ENCODE data around the gene GNG12. TPM values are rescaled to one million over a fixed set of nuclear protein-coding genes. Genes with fewer than 3 reads are reported as not detected.

Gene GNG12
- total and polyA plus RNA-seq, 9 of the 15 experiments (the other 6 are each of a cell fraction or from before 2014, with no cell fraction given): 2.6 to 6.0 (median 4.1) TPM

DNA sequence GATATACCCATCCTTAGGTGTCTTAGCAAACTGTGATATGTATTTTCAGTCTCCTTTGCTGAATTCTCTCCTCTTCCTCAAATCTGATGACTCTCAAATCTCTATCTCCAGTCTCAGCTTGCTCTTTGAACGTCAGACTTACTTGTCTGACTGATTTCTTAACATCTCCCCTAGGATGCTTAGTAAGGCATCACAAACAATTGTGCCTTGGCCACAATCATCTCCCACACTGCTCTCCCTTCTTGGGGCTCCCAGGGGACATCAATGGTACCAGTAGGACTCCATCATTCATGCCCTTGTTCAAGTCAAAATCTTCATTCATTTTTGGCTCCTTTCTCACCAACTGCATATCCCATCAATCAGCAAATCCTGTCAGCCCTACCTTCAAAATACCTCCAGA lies 42.0 kb downstream of the GNG12 start (continued):
- TF ChIP-seq FOXA3 (CRISPR knock-in tag; conservative IDR thresholded peaks at IDR 0.05 in 1 of 2, IDR thresholded peaks at IDR 0.05 in 1 of 2): no peak
- TF ChIP-seq TEAD2 (tag; IDR thresholded peaks at IDR 0.05): no peak
- TF ChIP-seq, protein P1, sequence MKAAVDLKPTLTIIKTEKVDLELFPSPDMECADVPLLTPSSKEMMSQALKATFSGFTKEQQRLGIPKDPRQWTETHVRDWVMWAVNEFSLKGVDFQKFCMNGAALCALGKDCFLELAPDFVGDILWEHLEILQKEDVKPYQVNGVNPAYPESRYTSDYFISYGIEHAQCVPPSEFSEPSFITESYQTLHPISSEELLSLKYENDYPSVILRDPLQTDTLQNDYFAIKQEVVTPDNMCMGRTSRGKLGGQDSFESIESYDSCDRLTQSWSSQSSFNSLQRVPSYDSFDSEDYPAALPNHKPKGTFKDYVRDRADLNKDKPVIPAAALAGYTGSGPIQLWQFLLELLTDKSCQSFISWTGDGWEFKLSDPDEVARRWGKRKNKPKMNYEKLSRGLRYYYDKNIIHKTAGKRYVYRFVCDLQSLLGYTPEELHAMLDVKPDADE (conservative IDR thresholded peaks at IDR 0.05; ENCODE audit: control insufficient read depth, low read depth, low read length): no peak

DNA sequence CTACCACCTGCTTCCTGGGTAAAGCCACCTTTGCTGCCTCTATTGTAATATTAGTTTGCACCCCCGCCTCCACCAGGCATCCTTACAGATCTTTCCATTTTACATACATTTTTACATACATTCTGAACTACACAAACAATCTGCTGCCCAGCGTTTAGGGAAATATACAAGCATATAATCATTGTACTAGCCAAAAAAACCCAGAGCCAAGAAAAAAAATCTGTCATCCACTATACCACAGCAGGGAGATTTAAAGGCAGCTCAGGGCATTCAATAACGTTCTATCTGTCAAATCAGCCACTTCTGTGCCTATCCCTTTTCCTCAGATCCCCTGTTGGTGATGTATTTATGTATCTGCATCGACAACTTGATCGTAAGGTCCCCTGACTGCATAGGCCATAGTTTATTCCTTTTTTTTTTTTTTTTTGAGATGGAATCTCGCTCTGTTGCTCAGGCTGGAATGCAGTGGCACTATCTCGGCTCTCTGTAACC lies 43.0 kb downstream of the GNG12 start:
- no peak overlapping the region for H2AFZ ChIP-seq (ENCODE audit: low read depth, low read length)
- peaks cover 19 to 29% of the 10 kb centered on the region in 2 experiments for H3K27me3 ChIP-seq (ENCODE audit: control insufficient read depth in 2 of 2, insufficient read depth in 2 of 2, low read length in 2 of 2)
- no TSS peak for BruUV-seq (replicated peaks)
- H3K4me2 ChIP-seq (ENCODE audit: insufficient read depth, low read length): no peak overlapping the region
- no peaks in the 10 kb centered on the region for H3K36me3 ChIP-seq (ENCODE audit: control insufficient read depth, insufficient read depth, low read length)
- 2% methylated on average over 7 of the region's 7 CpGs for WGBS (ENCODE audit: insufficient coverage, low coverage, missing lambda C conversion rate)
- no peaks in the 10 kb centered on the region for H4K20me1 ChIP-seq (replicated peaks; ENCODE audit: control insufficient read depth, insufficient read depth, low read length)
- no peaks in the 10 kb centered on the region for H3K9me3 ChIP-seq (replicated peaks; ENCODE audit: control insufficient read depth, insufficient read depth, low read depth, low read length)
- H3K27ac ChIP-seq (ENCODE audit: extremely low read depth, low read depth, low read length): no peak overlapping the region
- H3K4me1 ChIP-seq (replicated peaks in 1 of 2; ENCODE audit: control insufficient read depth in 2 of 2, insufficient read depth in 2 of 2, low read length in 2 of 2): no peaks in the 10 kb centered on the region
- no peak for FAIRE-seq
- ATAC-seq: no peak
- no peak for TF ChIP-seq RBM39 (optimal IDR thresholded peaks at IDR 0.05; ENCODE audit: low read depth, low read length)
- ChIA-PET CTCF (ENCODE audit: low intra/inter-chr PET ratio) (no interaction called here), POLR2A (no interaction called here)
- intact Hi-C loops (cut with micrococcal nuclease) (no loop called here), in situ Hi-C loops (cut with MboI) (no loop called here)
- H3K4me3 ChIP-seq: no peak overlapping the region
- H3K79me2 ChIP-seq (ENCODE audit: control insufficient read depth, insufficient read depth, low read length): no peaks in the 10 kb centered on the region
- DNase-seq (ENCODE audit: extremely low read depth in 1 of 4, low spot score in 3 of 4): no peak
- no peak overlapping the region for H3K9ac ChIP-seq (ENCODE audit: insufficient read depth in 1 of 2, low read depth in 2 of 2, low read length in 2 of 2)
- H3K9me1 ChIP-seq (ENCODE audit: control insufficient read depth, insufficient read depth, low read length): no peaks in the 10 kb centered on the region

Data from K562 (cell line).